Osteoblast (primary cell): ENCODE measurements around the gene LSM14B. TPM values are rescaled to one million over a fixed set of nuclear protein-coding genes. Genes with fewer than 3 reads are reported as not detected.
A peak's percentile ranks its signal among the peaks of the same experiment; 100 is the strongest.

ENCODE experiments used
- DNase-seq: peaks from one replicate; pipeline ENCODE4 v3.0.0; 2011; ENCODE audit warnings: low spot score, mixed read lengths; ENCODE audit not compliant: insufficient read length; ENCODE audit errors: missing footprints
- H2AFZ ChIP-seq: 2 replicates; pipeline ENCODE4 v1.6.0; 2011; ENCODE audit warnings: mild to moderate bottlenecking, low read length
- H3K27ac ChIP-seq: 2 replicates; pipeline ENCODE4 v1.5.1; 2011; ENCODE audit warnings: mild to moderate bottlenecking, low read depth, low read length, moderate library complexity
- H3K27me3 ChIP-seq: 2 replicates; pipeline ENCODE4 v1.6.0; 2012; ENCODE audit warnings: mild to moderate bottlenecking, control low read depth, inconsistent platforms, low read length, moderate library complexity; ENCODE audit not compliant: insufficient read depth
- H3K36me3 ChIP-seq: 2 replicates; pipeline ENCODE4 v1.5.1; 2011; ENCODE audit warnings: mild to moderate bottlenecking, low read length, control low read depth, moderate library complexity; ENCODE audit not compliant: insufficient read depth
- H3K4me1 ChIP-seq: 2 replicates; pipeline ENCODE4 v1.5.1; 2011; ENCODE audit warnings: mild to moderate bottlenecking, low read length, control low read depth, moderate library complexity; ENCODE audit not compliant: insufficient read depth
- H3K4me2 ChIP-seq: 2 replicates; pipeline ENCODE4 v1.6.0; 2011; ENCODE audit warnings: mild to moderate bottlenecking, low read length; ENCODE audit not compliant: insufficient read depth
- H3K4me3 ChIP-seq: fragments of 200-600 bp; sonication (generic); 3 replicates; pipeline ENCODE4 v1.5.1; 2012; ENCODE audit warnings: mild to moderate bottlenecking, low read length, inconsistent platforms; ENCODE audit not compliant: insufficient read depth
- H3K79me2 ChIP-seq: 2 replicates; pipeline ENCODE4 v1.6.0; 2012; ENCODE audit warnings: mild to moderate bottlenecking, low read length, control low read depth, inconsistent platforms; ENCODE audit not compliant: insufficient read depth
- H3K9me3 ChIP-seq: 2 replicates; pipeline ENCODE4 v1.5.1; 2011; ENCODE audit warnings: low read depth, low read length, control low read depth
- H4K20me1 ChIP-seq: 2 replicates; pipeline ENCODE4 v1.6.0; 2012; ENCODE audit warnings: mild to moderate bottlenecking, low read length, control low read depth; ENCODE audit not compliant: insufficient read depth
- CTCF ChIP-seq: IDR thresholded peaks from 2 replicates; pipeline ENCODE4 v1.5.1; 2011; ENCODE audit warnings: mild to moderate bottlenecking, low read depth, low read length, moderate library complexity; ENCODE audit errors: extremely low read depth
- total RNA-seq: library from RNA; depleted of rRNA; stranded (reverse); fragments of >200 nt; gene quantifications from 2 replicates; pipeline ENCODE4 v1.2.3, GENCODE V29; 2012

Gene LSM14B
- total RNA-seq, 1 donor: 48.5 TPM

GRCh38 chr20:62136283-62137091, 14.2 kb downstream of the LSM14B start:
- no peak overlapping the region for H3K4me3 ChIP-seq
- H3K4me1 ChIP-seq: peaks cover 21% of the 10 kb centered on the region
- TF ChIP-seq CTCF: peak; percentile 90
- DNase-seq: peak; percentile 95
- H3K36me3 ChIP-seq: peaks cover 84% of the 10 kb centered on the region
- H3K27me3 ChIP-seq: no peaks in the 10 kb centered on the region
- no peak overlapping the region for H2AFZ ChIP-seq
- H3K79me2 ChIP-seq: peaks cover 51% of the 10 kb centered on the region
- no peak overlapping the region for H3K27ac ChIP-seq
- no peak overlapping the region for H3K4me2 ChIP-seq
- no peaks in the 10 kb centered on the region for H3K9me3 ChIP-seq
- H4K20me1 ChIP-seq: peaks cover 73% of the 10 kb centered on the region

- Histone ChIP-seq H3K9me3 (no peaks in the 10 kb centered on the region), H3K27me3 (no peaks in the 10 kb centered on the region), H2AFZ (no peak overlapping the region), H3K27ac (no peak overlapping the region), H3K4me3 (no peak overlapping the region), H4K20me1 (peaks cover 74% of the 10 kb centered on the region), H3K79me2 (peaks cover 56% of the 10 kb centered on the region), H3K4me2 (no peak overlapping the region), H3K4me1 (peaks cover 27% of the 10 kb centered on the region), H3K36me3 (peaks cover 79% of the 10 kb centered on the region)
- no peak for DNase-seq
- no peak for TF ChIP-seq CTCF
These were observed 14.8 kb downstream of the LSM14B start for GRCh38 chr20:62137092-62137384.

- Histone ChIP-seq H2AFZ (no peak overlapping the region), H3K79me2 (peaks cover 62% of the 10 kb centered on the region), H3K9me3 (no peaks in the 10 kb centered on the region), H3K36me3 (peaks cover 73% of the 10 kb centered on the region), H3K27me3 (no peaks in the 10 kb centered on the region), H3K4me3 (no peak overlapping the region), H4K20me1 (peaks cover 74% of the 10 kb centered on the region), H3K27ac (no peak overlapping the region), H3K4me1 (peaks cover 28% of the 10 kb centered on the region), H3K4me2 (no peak overlapping the region)
- no peak for DNase-seq
- no peak for TF ChIP-seq CTCF
These were observed 15.4 kb downstream of the LSM14B start for GRCh38 chr20:62137478-62138203.

- Histone ChIP-seq H3K9me3 (no peaks in the 10 kb centered on the region), H3K4me1 (peaks cover 26% of the 10 kb centered on the region), H2AFZ (no peak overlapping the region), H3K4me3 (no peak overlapping the region), H3K27me3 (no peaks in the 10 kb centered on the region), H3K79me2 (peaks cover 67% of the 10 kb centered on the region), H3K27ac (no peak overlapping the region), H3K36me3 (peaks cover 71% of the 10 kb centered on the region), H3K4me2 (no peak overlapping the region), H4K20me1 (peaks cover 69% of the 10 kb centered on the region)
- DNase-seq: no peak
- no peak for TF ChIP-seq CTCF
These were observed 15.9 kb downstream of the LSM14B start for GRCh38 chr20:62138204-62138543.
